ENCODE data around the gene KCNQ5.

The KCNQ5 gene

DNA sequence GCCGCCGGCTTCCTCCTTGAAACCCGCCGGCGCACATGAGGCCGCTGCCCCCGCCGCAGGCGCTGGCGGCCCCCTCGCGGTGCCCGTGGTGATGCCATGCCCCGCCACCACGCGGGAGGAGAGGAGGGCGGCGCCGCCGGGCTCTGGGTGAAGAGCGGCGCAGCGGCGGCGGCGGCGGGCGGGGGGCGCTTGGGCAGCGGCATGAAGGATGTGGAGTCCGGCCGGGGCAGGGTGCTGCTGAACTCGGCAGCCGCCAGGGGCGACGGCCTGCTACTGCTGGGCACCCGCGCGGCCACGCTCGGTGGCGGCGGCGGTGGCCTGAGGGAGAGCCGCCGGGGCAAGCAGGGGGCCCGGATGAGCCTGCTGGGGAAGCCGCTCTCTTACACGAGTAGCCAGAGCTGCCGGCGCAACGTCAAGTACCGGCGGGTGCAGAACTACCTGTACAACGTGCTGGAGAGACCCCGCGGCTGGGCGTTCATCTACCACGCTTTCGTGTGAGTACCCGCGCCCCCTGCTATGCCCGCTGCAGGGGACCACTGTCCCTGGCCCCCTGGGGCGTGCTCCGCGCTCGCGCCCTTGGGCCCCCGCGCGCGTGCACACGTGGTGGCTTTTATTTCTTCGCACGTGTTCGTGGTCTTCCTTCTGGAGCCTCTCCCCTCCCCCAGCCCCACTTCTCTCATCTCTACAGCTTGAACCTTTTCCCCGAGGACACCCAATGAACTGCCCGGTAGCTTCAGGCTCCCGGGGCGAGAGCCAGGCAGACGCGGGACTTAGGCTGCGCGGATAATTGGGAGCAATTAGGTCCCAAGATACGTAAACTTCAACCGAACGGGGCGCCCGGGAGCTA, 453 bp downstream of the KCNQ5 start:
- Histone ChIP-seq H3K9me3 (ENCODE audit: insufficient read depth, low read depth, low read length) (no peaks in the 10 kb centered on the region), H3K27ac (ENCODE audit: low read length) (no peak overlapping the region), H3K36me3 (ENCODE audit: insufficient read depth, low read depth, low read length) (no peaks in the 10 kb centered on the region), H3K27me3 (ENCODE audit: insufficient read depth, low read length) (peaks cover 79% of the 10 kb centered on the region), H3K4me1 (ENCODE audit: insufficient read depth, low read length) (peaks cover 4% of the 10 kb centered on the region; the same call in 1 of the 2 replicates), H3K9ac (ENCODE audit: low read depth, low read length) (no peak overlapping the region), H3K4me3 (ENCODE audit: low read length) (peak overlapping the region; percentile 75)

DNA sequence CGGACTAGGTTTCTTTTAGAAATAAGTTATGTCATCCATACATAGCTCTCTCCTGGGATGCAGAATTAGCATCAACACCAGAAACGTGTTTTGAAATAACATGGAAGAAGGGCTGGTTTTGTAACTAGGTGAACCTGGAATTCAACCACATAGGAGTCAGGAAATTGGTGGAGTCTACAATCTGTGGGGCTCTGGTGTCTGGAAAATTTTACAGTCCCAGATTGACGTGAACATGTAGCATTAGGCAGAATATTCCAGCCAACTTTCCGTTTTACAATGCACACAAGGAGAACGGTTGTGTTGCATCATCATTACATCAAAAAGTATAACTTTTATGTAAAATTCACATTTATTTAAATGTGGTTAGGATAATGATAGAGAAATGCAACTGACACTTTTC, 1.9 kb downstream of the KCNQ5 start:
- Histone ChIP-seq H3K9ac (ENCODE audit: low read depth, low read length) (no peak overlapping the region), H3K4me1 (ENCODE audit: insufficient read depth, low read length) (peaks cover 4% of the 10 kb centered on the region; the same call in 1 of the 2 replicates), H3K36me3 (ENCODE audit: insufficient read depth, low read depth, low read length) (no peaks in the 10 kb centered on the region), H3K9me3 (ENCODE audit: insufficient read depth, low read depth, low read length) (no peaks in the 10 kb centered on the region), H3K27ac (ENCODE audit: low read length) (no peak overlapping the region), H3K4me3 (ENCODE audit: low read length) (no peak overlapping the region), H3K27me3 (ENCODE audit: insufficient read depth, low read length) (peaks cover 66% of the 10 kb centered on the region)

DNA sequence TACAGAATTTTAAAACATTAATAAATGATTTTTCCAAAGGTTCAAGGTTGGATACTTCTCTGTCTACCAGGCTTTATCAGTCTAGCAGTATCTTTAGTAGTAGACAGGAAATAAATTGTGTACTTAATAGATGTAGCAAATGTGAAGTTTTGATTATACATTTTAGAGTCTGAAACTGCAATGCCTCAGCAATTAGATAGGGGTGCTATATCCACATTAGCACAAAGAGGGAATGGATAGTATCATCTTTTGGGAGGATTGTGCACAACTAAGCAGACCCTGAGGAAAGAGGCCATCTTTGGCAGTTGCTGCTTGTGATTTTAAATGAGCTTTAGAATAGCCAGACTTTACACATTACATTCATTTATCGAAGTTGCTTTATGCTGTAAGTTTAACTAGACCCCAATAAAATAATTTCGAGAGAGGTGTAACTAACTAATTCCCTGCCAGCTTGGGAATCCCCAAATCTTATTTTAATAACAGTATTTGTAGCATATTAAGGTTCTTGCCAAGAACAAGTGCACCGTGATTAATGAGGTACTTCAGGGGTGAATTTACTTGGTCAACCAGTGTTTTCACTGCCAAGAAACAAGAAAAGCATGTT, 2.8 kb downstream of the KCNQ5 start:
- no peaks in the 10 kb centered on the region for H3K9me3 ChIP-seq (ENCODE audit: insufficient read depth, low read depth, low read length)
- no peak overlapping the region for H3K4me3 ChIP-seq (ENCODE audit: low read length)
- no peak overlapping the region for H3K27ac ChIP-seq (ENCODE audit: low read length)
- peaks cover 4% of the 10 kb centered on the region; the same call in 1 of the 2 replicates for H3K4me1 ChIP-seq (ENCODE audit: insufficient read depth, low read length)
- no peak overlapping the region for H3K9ac ChIP-seq (ENCODE audit: low read depth, low read length)
- H3K36me3 ChIP-seq (ENCODE audit: insufficient read depth, low read depth, low read length): no peaks in the 10 kb centered on the region
- peaks cover 57% of the 10 kb centered on the region for H3K27me3 ChIP-seq (ENCODE audit: insufficient read depth, low read length)

DNA sequence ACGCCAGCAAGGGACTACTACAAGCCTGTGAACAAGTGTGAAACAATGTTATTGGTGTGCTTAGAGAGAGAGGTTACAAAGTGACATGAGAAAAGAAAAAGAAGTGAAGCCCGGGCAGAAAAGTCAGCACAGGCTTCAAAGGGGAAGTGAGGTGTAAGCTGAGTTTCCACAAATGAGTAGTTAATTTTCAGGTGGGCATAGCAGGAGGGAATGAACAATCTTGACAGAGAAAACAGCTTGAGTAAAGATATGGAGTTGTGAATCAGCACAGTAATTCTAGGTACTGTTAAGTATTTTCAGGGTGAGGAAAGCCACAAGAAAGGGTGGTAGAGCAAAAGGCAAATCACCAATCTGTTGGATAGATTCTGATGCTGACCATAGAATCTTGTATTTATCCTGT, 4.3 kb downstream of the KCNQ5 start:
- Histone ChIP-seq H3K4me1 (ENCODE audit: insufficient read depth, low read length) (no peaks in the 10 kb centered on the region; the same call in 1 of the 2 replicates), H3K9ac (ENCODE audit: low read depth, low read length) (no peak overlapping the region), H3K4me3 (ENCODE audit: low read length) (no peak overlapping the region), H3K27ac (ENCODE audit: low read length) (no peak overlapping the region), H3K36me3 (ENCODE audit: insufficient read depth, low read depth, low read length) (no peaks in the 10 kb centered on the region), H3K27me3 (ENCODE audit: insufficient read depth, low read length) (peaks cover 42% of the 10 kb centered on the region), H3K9me3 (ENCODE audit: insufficient read depth, low read depth, low read length) (no peaks in the 10 kb centered on the region)

DNA sequence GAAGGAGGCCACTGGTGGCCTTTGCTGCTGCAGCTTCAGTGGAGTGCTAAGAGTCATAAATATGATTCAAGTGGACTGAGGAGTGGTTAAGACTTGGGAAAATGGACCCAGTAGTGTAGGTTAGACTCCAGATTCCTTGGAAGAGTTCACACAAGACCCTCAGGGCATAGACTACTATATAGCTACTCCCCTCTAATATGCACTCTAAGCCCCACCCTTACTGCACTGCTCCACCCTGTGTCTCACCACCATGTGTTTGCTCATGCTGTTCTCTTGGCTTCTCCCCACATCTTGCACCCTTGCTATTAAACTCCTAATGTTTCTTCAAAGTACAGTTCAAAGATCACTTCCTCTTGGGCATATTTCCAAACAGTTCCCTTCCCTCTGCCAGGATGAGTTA, 5.7 kb downstream of the KCNQ5 start:
- Histone ChIP-seq H3K9me3 (ENCODE audit: insufficient read depth, low read depth, low read length) (no peaks in the 10 kb centered on the region), H3K27me3 (ENCODE audit: insufficient read depth, low read length) (peaks cover 28% of the 10 kb centered on the region), H3K4me1 (ENCODE audit: insufficient read depth, low read length) (no peaks in the 10 kb centered on the region), H3K4me3 (ENCODE audit: low read length) (no peak overlapping the region), H3K9ac (ENCODE audit: low read depth, low read length) (no peak overlapping the region), H3K36me3 (ENCODE audit: insufficient read depth, low read depth, low read length) (no peaks in the 10 kb centered on the region), H3K27ac (ENCODE audit: low read length) (no peak overlapping the region)

DNA sequence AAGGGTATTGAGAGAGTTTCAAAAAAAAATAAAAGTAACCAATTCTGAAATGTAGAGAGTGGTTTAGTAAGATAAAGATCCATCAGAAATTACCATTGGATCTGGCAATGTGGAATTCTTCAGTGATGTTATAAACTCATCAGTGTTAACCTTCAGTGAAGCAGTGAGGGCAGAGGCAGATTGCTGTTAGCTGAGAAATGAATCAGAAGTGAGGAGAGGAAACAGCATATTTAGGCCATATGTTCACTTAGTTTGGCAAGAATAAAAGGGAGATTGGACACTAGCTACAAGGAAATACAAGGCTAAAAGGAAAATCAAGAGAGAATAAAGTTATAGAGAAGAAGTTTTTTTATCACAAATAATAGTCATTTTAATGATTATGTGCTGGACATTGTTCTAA, 9.6 kb downstream of the KCNQ5 start:
- no peak overlapping the region for H3K4me3 ChIP-seq (ENCODE audit: low read length)
- no peaks in the 10 kb centered on the region for H3K27me3 ChIP-seq (ENCODE audit: insufficient read depth, low read length)
- H3K27ac ChIP-seq (ENCODE audit: low read length): no peak overlapping the region
- H3K9me3 ChIP-seq (ENCODE audit: insufficient read depth, low read depth, low read length): no peaks in the 10 kb centered on the region
- H3K4me1 ChIP-seq (ENCODE audit: insufficient read depth, low read length): no peaks in the 10 kb centered on the region
- H3K36me3 ChIP-seq (ENCODE audit: insufficient read depth, low read depth, low read length): no peaks in the 10 kb centered on the region
- no peak overlapping the region for H3K9ac ChIP-seq (ENCODE audit: low read depth, low read length)

DNA sequence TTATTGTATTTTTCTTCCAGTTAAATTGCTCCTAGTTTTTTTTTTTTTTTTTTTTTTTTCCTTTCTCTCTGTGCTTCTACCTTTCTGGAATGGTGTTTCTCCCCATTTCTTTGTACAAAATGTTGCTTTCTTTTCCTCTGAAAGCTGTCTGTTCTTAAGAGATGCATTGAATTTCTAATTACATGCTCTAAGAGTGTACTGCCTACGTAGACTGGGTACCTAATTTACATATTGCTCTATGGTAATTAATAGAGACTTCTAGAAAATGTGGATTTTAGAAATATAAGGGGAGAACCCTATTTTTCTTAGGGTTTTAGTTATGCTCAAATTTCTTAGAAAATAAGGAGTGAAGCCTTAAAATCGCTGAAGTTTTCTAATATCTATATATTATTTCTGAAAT, 13.8 kb downstream of the KCNQ5 start:
- no peaks in the 10 kb centered on the region for H3K9me3 ChIP-seq (ENCODE audit: insufficient read depth, low read depth, low read length)
- no peak overlapping the region for H3K4me3 ChIP-seq (ENCODE audit: low read length)
- no peaks in the 10 kb centered on the region for H3K36me3 ChIP-seq (ENCODE audit: insufficient read depth, low read depth, low read length)
- no peak overlapping the region for H3K27ac ChIP-seq (ENCODE audit: low read length)
- no peaks in the 10 kb centered on the region for H3K27me3 ChIP-seq (ENCODE audit: insufficient read depth, low read length)
- no peaks in the 10 kb centered on the region for H3K4me1 ChIP-seq (ENCODE audit: insufficient read depth, low read length)
- H3K9ac ChIP-seq (ENCODE audit: low read depth, low read length): no peak overlapping the region

DNA sequence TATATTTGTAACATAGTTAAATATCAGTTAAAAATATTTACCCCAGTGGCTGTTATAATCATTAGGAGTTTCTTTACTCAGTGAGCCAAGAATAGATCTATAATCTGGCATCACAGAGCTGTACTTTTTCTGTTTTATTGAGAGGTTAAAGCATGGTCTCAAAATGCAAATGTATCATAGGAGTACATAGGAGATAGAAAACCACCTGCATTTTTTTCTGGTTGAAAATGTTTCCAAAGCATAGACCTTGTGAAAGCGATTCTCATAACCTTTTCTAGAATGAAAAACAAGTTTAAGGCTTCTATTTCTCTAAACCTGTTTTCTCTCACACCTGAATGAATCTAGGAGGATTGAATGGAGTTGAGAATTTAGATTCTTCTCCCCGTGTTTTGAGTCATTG, 14.4 kb downstream of the KCNQ5 start:
- Histone ChIP-seq H3K9me3 (ENCODE audit: insufficient read depth, low read depth, low read length) (no peaks in the 10 kb centered on the region), H3K4me3 (ENCODE audit: low read length) (no peak overlapping the region), H3K4me1 (ENCODE audit: insufficient read depth, low read length) (no peaks in the 10 kb centered on the region), H3K27ac (ENCODE audit: low read length) (no peak overlapping the region), H3K36me3 (ENCODE audit: insufficient read depth, low read depth, low read length) (no peaks in the 10 kb centered on the region), H3K9ac (ENCODE audit: low read depth, low read length) (no peak overlapping the region), H3K27me3 (ENCODE audit: insufficient read depth, low read length) (no peaks in the 10 kb centered on the region)

DNA sequence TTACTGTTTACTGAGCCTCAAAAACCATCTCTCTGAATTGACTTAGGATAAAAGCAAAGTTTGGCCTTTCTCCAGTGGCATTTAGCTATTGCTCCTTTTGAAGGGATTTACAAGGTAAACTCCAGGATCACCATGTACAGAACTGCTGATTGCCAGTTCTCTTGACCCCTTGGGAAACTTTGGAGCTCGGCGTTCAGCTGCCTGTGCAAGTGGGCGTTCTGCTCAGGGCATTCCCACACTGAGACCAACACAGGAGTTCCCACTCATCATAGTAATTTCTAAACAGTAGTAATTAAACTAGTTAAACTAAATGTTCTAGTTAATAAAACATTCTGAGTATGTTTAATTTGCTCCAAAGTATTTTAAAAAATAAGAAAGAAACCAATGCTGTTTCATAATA, 14.9 kb downstream of the KCNQ5 start:
- Histone ChIP-seq H3K36me3 (ENCODE audit: insufficient read depth, low read depth, low read length) (no peaks in the 10 kb centered on the region), H3K4me1 (ENCODE audit: insufficient read depth, low read length) (no peaks in the 10 kb centered on the region), H3K27ac (ENCODE audit: low read length) (no peak overlapping the region)

DNA sequence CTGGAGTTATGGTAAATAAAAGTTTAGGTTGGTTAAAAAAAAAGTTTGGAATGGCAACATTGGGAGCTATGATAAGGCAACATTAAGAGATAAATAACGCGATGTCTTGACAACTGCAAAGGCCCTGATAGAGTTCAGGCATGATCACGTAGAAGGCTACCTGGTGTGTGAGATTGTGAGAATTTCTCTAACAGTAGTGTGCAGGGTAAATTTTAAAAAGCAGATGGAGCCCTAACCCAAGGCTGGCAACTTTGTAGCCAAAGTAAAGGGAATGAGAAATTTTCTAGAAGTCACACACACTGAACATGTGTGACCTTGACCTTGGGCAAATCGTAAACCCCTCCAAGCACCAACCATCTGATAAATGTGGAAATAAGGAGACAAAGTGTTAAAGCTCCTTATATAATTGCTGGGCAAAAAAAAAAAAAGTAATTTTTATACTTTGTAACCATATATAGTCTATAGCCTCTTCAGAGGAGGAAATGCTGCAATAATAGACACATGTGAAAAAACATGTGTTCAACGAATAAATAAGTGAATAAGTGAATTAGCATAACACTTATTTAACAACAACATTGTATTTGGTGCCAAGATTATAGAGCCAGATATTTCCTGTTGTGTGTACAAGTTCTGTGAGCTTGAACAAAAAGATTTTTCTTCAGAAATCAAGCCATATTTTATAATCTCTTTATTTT, 18.2 kb downstream of the KCNQ5 start:
- no peaks in the 10 kb centered on the region for H3K9me3 ChIP-seq (ENCODE audit: insufficient read depth, low read depth, low read length)
- no peaks in the 10 kb centered on the region for H3K4me1 ChIP-seq (ENCODE audit: insufficient read depth, low read length)
- no peak overlapping the region for H3K4me3 ChIP-seq (ENCODE audit: low read length)
- H3K9ac ChIP-seq (ENCODE audit: low read depth, low read length): no peak overlapping the region
- no peaks in the 10 kb centered on the region for H3K27me3 ChIP-seq (ENCODE audit: insufficient read depth, low read length)
- no peaks in the 10 kb centered on the region for H3K36me3 ChIP-seq (ENCODE audit: insufficient read depth, low read depth, low read length)
- no peak overlapping the region for H3K27ac ChIP-seq (ENCODE audit: low read length)

More for the DNA sequence above, 14.9 kb downstream of the KCNQ5 start:
- Histone ChIP-seq H3K9me3 (ENCODE audit: insufficient read depth, low read depth, low read length) (no peaks in the 10 kb centered on the region), H3K9ac (ENCODE audit: low read depth, low read length) (no peak overlapping the region), H3K27me3 (ENCODE audit: insufficient read depth, low read length) (no peaks in the 10 kb centered on the region), H3K4me3 (ENCODE audit: low read length) (no peak overlapping the region)

DNA sequence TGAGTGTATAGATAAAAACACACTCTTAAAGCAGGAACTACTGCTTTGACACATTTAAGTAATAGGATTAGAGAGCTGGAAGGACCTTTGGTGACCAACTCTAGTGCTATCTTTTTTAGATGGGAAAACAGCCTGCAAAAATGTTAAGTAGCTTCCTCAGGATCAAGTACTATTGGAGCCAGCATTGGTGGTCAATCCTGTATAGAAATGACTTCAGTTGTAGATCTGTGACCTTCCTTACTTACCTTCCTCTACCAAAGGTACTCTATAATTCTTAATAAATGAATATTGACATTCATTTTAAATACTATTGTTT, 18.7 kb downstream of the KCNQ5 start:
- Histone ChIP-seq H3K27ac (ENCODE audit: low read length) (no peak overlapping the region), H3K4me3 (ENCODE audit: low read length) (no peak overlapping the region), H3K9me3 (ENCODE audit: insufficient read depth, low read depth, low read length) (no peaks in the 10 kb centered on the region), H3K4me1 (ENCODE audit: insufficient read depth, low read length) (no peaks in the 10 kb centered on the region), H3K9ac (ENCODE audit: low read depth, low read length) (no peak overlapping the region), H3K27me3 (ENCODE audit: insufficient read depth, low read length) (no peaks in the 10 kb centered on the region), H3K36me3 (ENCODE audit: insufficient read depth, low read depth, low read length) (no peaks in the 10 kb centered on the region)

DNA sequence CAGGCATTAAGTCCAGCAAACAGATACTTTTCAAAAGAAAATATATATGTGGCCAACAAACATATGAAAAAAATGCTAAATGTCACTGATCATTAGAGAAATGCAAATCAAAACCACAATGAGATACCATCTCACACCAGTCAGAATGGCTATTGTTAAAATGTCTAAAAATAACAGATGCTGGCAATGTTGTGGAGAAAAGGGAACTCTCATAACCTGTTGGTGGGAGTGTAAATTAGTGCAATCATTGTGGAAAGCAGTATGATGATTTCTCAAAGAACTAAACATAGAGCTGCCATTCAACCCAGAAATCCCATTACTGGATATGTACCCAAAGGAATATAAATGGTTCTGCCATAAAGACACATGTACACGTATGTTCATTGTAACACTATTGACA, 20.6 kb downstream of the KCNQ5 start:
- Histone ChIP-seq H3K9me3 (ENCODE audit: insufficient read depth, low read depth, low read length) (no peaks in the 10 kb centered on the region), H3K4me1 (ENCODE audit: insufficient read depth, low read length) (no peaks in the 10 kb centered on the region), H3K9ac (ENCODE audit: low read depth, low read length) (no peak overlapping the region), H3K4me3 (ENCODE audit: low read length) (no peak overlapping the region), H3K27ac (ENCODE audit: low read length) (no peak overlapping the region), H3K36me3 (ENCODE audit: insufficient read depth, low read depth, low read length) (no peaks in the 10 kb centered on the region), H3K27me3 (ENCODE audit: insufficient read depth, low read length) (no peaks in the 10 kb centered on the region)

All from iPS-20b (cell line).